ENCODE results near the gene MCF2L.
"Not testable (repeated sequence)": the region's sequence is repeated elsewhere in the genome, so short reads cannot be mapped to it uniquely, and the experiment has no call there.

Gene MCF2L

DNA sequence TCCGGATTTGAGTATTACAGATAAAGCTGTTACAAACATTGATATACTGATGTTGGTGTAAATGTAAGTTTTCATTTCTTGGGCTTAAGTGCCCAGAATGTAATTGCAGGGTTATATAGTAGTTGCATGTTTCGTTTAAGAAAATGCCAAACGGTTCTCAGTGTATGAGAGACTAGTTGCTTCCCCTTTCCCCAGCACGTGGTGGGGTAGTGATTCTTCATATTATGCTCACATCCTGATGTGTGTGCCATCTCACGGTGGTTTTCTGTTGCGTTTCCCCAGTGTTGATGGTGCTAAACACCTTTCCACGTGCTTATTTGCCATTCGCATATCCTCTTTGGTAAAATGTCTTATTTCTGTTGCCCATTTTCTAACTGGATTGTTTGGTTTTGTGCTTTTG, 101.8 kb downstream of the MCF2L start:
- DNase-seq: no peak

DNA sequence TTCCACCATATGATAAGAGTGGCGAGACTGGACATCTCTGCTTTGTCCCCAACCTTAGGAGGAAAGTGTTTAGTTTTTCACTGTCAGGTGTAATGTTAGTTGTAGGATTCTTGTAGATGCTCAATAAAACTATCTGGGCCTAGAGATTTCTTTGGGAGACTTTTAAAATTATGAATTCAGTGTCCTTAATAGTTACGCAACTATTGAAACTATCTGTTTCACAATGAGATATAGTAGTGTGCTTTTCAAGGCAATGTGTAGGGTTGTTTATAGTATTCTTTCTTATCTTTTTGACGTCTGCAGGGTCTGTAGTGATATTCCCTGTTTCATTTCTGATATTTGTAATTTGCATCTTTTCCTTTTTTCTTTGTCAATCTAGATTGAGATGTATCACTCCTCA, 103.4 kb downstream of the MCF2L start:
- no peak for DNase-seq

DNA sequence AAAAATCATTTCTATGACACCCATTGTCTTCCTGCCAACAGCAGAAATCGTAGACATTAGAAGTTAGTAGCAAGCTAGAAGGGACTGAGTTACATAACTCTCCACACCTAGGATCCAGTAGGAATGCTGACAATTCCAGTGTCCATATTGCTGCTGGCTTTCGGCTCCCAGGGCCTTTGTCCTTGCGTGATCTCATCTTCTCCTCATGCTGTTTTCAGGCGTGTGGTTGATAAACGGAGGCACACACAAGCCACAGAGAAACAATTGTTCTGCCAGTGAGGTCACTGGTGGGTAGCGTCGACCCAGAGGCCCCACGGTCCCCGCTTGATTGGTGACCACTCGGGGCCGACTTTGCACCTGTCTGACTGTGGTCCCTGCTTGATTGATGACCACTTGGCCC, 104.9 kb downstream of the MCF2L start:
- no peak for DNase-seq

DNA sequence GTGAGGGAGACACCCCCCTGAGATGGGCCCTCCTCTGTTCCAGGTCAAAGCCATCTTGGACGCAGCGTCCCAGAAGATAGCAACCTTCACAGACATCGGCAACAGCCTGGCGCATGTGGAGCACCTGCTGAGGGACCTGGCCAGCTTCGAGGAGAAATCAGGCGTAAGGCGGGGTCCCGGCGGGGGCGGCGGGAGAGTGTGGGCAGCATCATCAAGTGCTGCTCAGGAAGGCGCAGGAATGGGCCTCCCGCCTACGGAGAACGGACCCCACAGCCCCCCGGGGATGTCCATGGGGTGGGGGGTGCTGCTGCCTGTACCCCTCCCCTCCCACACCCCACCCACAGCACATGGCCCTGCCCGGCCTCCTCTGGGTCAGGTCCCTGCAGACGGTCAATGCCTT, 105.4 kb downstream of the MCF2L start:
- no peak for DNase-seq

DNA sequence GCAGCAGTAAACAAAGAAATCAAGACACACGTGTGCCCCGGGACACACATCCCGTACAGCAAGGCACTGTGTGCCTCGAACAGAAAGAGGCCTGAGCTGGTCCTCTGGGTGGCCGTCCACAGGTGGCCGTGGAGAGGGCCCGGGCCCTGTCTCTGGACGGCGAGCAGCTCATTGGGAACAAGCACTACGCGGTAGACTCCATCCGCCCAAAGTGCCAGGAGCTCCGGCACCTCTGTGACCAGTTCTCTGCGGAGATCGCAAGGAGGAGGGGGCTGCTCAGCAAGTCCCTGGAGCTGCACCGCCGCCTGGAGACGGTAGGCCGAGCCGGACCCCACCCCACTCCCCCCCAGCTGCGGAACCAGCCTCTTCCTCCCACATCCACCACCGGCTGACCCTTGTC, 105.9 kb downstream of the MCF2L start:
- no peak for DNase-seq

DNA sequence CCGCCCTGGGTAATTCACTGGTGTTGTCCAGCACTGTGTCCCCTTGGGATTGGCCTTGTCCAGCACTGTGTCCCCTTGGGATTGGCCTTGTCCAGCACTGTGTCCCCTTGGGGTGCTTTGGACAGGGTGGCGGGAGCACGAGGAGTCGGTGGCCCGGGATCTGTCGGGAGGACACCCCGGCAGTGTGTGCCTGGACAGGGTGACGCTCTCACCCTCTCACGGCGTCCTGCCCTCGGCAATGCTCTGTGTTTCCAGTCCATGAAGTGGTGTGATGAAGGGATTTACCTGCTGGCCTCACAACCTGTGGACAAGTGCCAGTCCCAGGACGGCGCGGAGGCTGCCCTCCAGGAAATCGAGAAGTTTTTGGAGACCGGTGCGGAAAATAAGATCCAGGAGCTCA, 106.7 kb downstream of the MCF2L start:
- no peak for DNase-seq

DNA sequence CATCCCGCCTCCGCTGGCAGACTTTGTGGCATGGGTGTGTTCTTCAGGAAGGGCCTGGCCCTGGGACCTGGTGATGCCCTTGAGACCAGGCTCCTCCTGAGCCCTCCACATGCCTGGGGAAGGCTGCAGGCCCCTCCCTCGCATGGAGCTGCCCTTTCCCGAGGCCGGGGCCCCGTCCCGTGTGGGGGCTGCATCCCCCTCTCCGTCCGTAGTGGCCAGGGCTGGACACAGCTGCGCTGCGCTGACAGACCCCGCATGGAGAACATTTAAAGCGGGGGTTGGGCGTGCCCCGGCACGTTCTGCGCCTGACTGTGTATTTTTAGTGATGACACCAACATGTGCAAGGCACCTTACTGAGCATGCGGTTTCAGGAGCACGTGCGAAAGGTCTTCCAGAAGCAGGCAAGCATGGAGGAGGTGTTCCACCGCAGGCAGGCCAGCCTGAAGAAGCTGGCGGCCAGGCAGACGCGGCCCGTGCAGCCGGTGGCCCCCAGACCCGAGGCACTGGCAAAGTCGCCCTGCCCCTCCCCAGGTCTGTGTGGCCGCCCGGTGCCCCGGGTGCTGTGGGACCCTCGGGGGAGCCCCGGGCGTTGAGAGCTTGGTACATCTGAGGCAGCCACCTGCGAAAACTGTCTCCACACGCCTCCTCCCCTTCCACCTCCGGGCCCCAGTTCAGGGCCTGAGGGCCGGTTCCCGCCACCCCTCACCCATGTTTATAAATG, 107.8 kb downstream of the MCF2L start:
- DNase-seq: no peak

DNA sequence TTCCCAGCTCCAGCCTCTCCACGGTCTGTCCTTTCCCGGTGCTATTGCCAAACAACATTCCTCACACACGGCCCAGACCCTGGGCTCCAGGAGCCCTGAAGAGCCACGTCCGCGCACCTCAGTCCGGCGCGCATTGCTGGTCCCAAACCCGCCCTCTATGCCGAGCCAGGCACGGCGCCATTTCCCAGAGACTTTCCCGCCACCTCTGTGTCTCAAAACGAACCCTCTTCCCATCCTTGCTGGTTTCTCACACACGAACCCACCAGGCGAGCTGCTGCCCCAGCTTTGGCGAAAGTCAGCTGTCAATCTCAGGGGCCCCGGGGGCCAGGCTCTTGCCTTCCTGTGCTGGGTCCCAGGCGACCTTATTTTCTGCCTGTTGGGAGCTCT, 108.5 kb downstream of the MCF2L start:
- DNase-seq: no peak

DNA sequence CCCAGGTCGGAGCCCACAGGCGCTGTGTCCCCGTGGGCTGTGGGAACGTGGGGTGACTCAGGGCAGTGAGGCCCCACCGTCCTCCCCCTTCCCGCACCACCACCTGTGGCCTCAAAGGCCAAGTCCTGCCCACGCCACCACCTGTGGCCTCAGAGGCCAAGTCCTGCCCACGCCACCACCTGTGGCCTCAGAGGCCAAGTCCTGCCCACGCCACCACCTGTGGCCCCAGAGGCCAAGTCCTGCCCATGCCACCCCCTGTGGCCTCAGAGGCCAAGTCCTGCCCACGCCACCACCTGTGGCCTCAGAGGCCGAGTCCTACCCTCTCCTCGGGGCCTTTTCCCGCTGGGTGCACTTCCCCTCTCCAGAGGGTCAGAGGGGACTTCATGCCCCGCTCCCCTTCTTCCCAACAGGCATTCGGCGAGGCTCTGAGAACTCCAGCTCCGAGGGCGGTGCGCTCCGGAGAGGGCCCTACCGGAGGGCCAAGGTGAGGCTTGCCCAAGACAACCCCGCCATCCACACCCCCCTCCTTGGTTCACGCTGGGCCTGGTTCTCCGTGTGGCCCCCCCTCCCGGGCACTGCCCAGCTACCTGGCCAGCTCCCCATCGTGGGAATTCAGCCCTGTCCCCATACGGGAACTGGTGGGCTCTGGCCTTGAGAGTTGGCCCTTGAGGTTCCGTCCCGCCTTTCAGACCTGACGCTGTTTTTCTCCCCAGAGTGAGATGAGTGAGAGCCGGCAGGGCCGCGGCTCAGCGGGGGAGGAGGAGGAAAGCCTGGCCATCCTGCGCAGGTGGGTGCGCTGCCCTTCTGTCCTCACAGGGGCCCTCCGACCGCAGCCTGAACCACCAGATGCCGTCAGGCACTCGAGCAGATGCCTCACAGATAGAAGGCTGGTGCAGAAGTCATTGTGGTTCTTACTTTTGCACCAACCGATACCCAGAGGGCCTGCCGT, 109.2 kb downstream of the MCF2L start:
- no peak for DNase-seq

DNA sequence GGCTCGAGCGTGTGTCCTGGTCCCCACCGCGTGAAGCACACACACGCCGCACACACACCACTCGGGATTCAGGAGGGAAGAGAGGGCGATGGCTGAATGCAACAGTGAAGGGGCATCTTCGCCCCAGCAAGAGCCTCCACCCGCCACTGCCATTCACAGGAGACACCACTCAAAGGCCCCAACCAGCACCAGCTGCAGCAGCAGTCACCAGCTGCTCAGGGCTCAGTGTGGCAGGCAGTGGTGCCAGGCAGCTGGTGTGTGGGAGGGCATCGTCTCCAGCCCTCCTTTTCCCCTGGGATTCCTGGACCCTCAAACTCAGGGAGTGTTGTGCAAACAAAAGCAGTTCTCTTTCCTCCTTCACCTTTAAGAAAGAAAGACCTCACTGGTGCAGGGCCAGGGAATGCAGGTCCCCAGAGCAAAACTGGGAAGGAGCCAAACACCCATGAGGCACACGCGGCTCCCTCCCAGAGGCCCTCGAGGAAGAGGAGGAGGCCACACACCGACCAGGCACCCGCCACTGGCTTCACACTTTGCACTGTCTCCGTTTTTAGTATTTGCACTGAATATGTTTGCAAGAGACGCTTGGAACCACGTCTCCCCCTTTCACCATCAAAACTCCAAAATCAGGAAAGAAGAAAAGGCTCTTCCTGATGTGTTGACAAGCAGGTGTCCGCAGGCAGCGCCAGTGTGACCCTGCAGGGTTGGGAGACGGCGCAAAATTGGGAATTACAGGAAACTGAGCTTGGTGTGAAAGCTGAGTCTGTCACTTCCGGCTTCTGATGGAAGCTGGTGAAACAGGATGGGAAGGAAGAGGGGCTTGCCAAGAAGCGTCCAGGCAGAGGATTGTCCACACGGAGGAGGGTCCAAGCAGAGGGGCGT, 110.1 kb downstream of the MCF2L start:
- no peak for DNase-seq

DNA sequence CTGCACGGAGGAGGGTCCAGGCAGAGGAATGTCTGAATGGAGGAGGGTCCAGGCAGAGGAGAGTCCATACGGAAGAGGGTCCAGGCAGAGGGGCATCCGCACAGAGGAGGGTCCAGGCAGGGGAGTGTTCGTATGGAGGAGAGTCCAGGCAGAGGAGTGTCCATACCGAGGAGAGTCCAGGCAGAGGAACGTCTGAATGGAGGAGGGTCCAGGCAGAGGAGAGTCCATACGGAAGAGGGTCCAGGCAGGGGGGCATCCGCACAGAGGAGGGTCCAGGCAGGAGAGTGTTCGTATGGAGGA, 110.7 kb downstream of the MCF2L start:
- not testable (repeated sequence) for DNase-seq

DNA sequence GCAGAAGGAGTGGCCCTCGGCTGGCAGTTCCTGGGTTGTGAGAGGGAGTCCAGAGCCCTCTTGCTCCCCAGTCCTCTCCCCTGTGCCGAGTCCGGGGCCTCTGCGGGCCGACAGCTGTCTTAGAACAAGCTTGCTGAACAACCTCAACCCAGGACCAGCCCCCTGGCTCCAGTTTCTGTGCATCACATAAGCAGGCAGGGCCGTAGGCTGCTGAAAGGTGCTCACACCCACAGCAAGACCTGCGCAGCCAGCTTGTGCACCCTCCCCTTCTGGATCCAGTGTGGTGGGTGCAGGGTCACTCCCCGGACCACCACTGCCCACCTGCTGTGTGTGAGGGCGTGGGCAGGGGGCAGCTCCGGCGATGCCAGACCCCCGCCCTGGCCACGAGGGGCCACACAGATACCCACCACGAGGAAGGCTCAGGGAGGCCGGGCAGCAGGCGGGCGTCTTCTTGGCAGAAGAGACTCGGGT, 111.4 kb downstream of the MCF2L start:
- no peak for DNase-seq

DNA sequence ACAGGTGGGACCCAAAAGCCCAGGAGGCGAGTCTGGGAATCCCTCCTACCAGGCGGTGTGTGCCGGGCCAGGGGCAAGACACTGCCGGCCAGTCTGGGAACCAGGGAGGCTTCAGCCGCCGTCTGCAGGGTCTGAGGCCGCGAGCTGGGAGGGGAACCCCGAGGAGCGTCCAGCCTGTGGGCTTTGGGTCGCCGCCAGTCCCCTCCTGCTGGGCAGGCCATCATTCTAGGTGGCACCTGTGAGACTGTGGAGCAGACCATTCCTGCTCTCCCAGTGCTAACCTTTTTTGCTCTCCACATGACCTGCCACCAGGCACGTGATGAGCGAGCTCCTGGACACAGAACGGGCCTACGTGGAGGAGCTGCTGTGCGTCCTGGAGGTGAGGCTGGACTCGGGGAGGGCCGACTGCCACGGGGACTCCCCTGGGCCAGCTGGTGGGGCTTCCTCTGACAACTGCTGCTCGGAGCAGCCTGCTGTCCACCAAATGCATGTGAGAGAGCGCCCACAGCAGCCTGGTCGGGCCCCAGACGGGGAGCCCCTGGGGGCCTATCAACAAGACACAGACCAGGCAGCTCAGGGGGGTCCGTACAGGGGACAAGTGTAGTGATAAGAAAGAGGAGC, 112.0 kb downstream of the MCF2L start:
- DNase-seq: no peak

DNA sequence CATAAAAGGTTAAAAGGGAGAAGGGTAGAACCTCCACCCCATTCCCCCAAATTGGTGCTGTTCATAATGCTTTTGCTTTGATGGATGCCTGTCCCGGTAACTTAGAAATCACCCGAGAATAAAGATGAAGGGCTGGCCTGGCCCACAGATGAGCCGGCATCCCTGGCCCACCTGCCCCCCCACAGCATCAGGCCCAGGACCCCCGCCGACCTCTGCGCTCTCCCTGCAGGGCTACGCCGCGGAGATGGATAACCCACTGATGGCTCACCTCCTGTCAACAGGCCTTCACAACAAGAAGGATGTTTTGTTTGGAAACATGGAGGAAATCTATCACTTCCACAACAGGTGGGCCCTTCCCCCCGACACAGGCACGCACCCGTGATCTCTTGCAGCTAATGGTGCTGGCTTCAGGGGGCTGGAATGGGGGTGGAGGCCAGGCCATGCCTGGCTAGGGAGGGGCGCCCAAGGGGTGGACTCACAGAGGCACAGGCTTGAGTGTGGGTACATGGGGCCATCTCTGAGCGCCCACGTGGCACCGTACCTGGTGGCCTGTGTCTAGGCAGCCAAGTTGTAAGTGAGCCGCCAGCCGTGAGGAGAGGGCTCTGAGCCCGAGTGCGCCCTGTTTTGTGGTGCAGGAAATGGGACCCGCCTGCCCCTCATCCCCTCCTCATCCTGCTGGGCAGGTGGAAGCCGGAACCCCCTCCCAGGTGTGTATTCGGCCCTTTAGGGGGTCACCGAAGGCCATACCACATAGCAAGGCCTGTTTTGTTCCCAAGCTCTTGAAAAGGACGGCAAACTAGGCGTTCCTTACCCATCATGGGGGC, 113.4 kb downstream of the MCF2L start:
- no peak for DNase-seq

DNA sequence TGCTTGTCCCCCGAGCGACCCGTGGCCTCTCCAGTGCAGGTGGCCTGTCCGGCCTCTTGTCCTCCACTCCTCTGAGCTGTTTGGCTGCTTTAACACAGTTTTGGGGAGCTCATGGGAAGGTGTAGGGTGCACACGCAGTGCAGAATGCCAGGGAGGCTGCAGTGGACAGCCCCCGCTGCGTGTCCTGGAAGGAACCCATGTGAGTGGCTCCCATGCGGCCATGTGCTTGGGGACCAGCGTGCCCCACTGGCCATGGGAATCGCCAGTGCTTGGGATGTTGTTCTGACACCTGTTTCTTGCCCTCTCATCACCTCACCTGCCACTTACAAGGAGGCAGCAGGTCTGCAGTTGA, 114.0 kb downstream of the MCF2L start:
- DNase-seq: no peak

DNA sequence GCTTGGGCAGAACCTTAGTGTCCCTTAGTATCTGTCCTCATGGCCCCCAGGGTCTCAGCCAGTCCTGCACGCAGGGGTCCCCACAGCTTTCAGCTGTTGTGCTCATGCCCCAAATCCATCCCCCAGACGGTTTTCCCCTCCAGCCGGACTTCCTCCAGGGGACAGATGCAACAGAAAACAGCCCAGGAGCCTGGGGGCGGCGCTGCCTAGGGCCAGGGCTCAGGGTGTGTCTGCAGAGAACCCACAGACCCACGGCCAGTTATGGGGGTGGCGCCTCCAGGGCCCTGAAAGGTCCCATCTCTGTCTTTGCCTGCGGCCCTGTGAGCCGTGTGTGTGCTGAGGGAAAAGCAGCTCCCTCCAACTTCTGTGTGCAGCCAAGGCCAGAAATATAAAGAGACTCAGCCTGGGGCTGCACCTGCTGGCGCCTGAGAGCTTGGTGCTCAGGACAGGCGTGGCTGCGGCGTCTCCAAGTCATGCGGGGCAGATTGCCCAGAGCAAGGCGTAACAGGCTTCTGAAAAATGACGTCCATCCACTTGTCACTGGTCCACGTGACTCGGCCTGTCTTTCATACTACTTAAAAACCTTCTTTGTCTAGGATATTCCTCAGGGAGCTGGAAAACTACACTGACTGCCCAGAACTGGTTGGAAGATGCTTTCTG, 114.5 kb downstream of the MCF2L start:
- DNase-seq: peak; percentile 87

DNA sequence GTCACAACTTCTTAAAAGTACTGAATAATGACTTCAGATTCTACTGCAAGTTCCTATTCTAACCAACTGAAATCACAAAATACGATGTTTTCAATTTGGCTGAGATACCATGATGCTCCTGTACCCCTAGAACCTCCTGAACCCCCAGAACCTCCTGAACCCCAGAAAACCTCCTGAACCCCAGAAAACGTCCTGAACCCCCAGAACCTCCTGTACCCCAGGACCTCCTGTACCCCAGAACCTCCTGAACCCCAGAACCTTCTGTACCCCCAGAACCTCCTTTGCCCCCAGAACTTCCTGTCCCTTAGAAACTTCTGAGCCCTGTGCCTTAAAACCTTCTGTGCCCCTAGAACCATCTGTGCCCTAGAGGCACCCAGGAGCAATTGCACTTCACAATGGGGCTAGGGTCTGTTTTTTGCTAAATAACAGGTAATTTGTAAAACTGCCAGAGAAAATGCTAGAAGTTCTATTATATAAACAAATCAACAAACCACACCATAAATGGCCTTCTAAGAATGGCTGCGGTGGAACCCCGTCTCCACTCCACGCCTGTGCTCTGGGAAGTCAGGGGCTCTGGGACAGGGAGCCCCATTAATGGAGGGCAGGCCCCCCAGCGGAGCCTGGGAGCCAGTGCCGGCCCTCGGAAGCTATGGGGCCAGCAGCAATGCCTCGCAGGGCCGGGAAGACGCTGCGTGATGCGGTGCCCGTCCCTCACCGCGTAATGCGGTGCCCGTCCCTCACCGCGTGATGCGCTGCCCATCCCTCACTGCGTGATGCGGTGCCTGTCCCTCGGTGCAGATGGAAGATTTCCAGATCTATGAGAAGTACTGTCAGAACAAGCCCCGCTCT, 115.3 kb downstream of the MCF2L start:
- no peak for DNase-seq

DNA sequence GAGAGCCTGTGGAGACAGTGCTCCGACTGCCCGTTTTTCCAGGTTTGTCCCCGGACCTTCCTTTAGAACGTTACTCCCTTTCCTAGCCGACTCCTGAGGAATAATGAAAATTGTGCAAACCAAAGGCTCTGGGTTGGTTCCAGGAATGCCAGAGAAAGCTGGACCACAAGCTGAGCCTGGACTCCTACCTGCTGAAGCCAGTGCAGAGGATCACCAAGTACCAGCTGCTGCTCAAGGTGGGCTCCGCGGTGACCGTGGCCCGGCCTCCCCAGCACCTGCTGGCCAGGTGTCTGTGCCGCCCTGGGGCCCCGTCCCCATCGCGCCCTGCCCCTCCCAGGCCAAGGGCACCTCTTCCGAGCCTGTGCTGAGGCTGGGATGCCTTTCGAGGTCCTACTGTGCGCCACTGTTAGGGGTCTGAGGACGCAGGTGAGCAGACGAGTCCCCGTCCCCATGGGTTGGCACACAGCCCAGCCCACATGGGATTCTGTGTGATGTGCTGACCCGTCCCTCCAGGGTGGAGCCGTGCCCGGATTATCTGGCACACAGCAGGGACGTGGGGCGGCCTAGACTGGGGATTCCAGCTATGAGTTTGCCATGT, 116.0 kb downstream of the MCF2L start:
- DNase-seq: no peak

DNA sequence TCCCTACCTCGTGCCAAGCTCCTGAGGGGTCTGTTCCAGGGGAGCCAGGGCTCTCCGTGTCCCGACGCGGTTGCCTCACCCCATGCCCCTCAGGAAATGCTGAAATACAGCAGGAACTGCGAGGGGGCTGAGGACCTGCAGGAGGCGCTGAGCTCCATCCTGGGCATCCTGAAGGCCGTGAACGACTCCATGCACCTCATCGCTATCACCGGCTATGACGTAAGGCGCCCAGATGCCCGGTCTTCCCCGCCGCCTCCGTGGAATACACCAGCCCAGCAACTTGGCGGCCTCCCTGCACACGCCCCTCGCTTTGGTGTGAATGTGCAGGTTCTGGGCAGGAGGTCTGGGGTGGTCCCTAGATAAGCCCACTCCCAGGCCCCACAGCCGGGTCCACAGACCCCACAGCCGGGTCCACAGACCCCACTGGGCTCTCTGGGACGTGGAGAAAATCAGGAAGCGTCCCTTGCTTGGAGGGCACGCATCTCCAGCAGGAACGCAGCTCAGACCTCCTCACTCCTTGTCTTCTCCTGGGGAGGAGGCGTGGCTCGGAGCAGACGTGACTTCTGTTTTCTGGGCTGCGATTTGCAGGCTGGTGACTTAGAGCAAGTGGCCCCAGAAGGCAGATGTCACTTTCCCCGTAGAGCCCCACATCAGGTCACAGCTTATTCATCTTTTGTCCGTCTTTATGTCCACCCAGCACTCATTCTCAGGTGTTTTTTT, 117.2 kb downstream of the MCF2L start:
- no peak for DNase-seq

Data from NCI-H2029 (cell line).